IPS DF 19.7 (cell line): ENCODE data around the gene NOSTRIN.
"Not testable (repeated sequence)": the region's sequence is repeated elsewhere in the genome, so short reads cannot be mapped to it uniquely, and the experiment has no call there.

ENCODE experiments used
- DNase-seq: peaks from one replicate; pipeline ENCODE4 v3.0.0-alpha.2; 2013; ENCODE audit warnings: low read depth, low spot score

Gene NOSTRIN, protein sequence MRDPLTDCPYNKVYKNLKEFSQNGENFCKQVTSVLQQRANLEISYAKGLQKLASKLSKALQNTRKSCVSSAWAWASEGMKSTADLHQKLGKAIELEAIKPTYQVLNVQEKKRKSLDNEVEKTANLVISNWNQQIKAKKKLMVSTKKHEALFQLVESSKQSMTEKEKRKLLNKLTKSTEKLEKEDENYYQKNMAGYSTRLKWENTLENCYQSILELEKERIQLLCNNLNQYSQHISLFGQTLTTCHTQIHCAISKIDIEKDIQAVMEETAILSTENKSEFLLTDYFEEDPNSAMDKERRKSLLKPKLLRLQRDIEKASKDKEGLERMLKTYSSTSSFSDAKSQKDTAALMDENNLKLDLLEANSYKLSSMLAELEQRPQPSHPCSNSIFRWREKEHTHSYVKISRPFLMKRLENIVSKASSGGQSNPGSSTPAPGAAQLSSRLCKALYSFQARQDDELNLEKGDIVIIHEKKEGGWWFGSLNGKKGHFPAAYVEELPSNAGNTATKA

GRCh38 chr2:168801961-168802858, at the start of gene NOSTRIN:
Gene NOSTRIN (plus strand): TSS chr2:168802637. CDS start chr2:168802647, 10 bp downstream.
- DNase-seq, result no peak

- DNase-seq, result no peak
Measured at GRCh38 chr2:168753765-168754329, 48.6 kb upstream of the NOSTRIN start.

- DNase-seq, result no peak
Measured at GRCh38 chr2:168757223-168757622, 45.2 kb upstream of the NOSTRIN start.

DNA sequence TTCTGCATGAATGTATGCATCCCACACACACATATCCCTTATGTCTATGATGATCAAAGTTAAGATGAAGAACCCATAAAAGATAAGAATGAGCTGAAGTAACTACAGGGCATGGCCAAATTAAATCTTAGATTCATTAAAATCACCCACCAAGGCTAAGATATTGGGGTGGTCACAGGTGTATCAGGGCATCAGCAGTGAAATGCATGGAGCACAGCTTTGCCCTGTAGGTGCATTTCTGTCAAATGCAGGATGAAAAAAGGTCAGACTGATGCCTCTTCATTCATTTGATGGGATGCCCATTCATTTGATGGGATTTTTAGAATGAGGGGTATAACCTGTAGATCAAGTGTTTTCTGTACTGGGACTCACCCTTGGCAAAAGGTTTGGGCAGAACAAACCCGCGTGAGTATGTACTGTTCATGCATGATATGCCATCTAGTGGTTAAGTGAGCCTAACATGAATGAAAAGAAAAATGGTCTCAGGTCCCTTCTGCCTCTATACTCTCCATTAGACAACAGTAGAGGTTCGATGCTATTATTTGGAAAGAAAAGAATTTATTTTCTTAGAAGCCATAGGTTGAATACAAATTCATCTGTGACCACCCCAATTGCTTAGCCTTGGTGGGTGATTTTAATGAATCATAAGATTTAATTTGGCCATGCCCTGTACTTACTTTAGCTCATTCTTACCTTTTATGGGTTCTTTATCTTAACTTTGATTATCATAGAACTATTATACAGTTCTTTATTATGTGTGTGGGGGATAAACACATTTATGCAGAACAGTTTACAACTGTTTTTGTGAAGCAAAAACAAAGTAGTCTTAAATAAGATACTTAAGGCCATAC, 43.2 kb upstream of the NOSTRIN start:
- DNase-seq, result no peak

- DNase-seq, result no peak
Measured at GRCh38 chr2:168765401-168765800, 37.0 kb upstream of the NOSTRIN start.

DNA sequence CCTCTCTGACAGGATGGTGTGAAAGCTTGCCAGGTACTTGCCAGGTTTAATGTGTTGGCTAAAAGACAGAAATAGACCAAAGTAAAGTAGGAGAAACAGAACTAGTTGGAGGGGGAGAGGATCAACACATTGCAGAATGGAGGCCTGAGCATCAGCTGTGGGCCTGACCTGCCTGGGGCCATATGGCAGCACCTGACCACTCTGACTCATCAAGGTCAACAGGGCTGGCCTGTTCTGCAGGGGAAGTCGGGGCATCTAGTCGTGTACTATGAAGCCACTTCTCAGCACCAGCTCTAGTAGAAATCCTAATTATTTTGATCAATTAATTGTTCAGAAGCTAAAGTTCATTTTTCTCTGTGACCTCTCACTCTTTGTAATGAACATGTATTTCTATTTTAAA, 35.8 kb upstream of the NOSTRIN start:
- DNase-seq, result no peak

GRCh38 chr2:168767258-168767657, 35.2 kb upstream of the NOSTRIN start:
- no peak for DNase-seq

GRCh38 chr2:168768357-168768756, 34.1 kb upstream of the NOSTRIN start:
- not testable (repeated sequence) for DNase-seq

- DNase-seq, result no peak
Measured at GRCh38 chr2:168770796-168771195, 31.6 kb upstream of the NOSTRIN start.

DNA sequence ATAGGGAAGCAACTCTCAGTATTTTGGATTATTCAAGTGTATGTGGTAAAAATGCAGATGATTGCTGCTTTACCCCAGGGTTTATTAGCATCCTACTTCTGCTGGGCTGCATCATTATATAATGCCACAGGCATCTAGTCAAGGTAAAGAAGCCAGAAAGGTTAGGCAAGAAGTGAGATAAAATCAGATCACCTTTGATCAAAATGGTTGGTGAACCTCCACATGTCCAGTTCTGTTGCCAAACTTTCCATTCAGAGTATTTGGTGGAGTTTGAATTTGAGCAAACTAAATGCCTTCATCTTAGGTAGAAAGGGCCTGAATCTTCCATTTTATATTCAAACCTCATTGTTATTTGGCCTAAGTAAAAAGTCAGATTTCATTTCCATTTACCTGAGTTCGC, 29.7 kb upstream of the NOSTRIN start:
- no peak for DNase-seq

- no peak for DNase-seq
Measured at GRCh38 chr2:168773128-168773527, 29.3 kb upstream of the NOSTRIN start.

GRCh38 chr2:168773719-168774521, 28.5 kb upstream of the NOSTRIN start:
- DNase-seq, result no peak

DNA sequence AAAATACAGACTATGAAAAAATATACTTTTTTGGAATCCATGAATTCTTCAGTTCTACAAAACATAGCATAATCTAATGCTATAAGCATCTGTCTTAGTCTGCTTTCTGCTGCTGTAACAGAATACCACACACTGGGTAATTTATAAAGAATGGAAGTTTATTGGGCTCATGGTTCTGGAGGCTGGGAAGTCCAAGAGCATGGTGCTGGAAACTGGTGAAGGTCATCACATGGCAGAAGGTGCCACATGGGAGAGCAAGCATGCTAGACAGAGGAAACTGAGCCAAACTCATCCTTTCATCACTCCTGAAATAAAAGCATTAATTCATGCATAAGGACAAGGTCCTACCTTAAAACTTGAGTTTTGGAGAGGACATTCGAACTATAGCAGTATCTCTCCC, 26.6 kb upstream of the NOSTRIN start:
- no peak for DNase-seq

DNA sequence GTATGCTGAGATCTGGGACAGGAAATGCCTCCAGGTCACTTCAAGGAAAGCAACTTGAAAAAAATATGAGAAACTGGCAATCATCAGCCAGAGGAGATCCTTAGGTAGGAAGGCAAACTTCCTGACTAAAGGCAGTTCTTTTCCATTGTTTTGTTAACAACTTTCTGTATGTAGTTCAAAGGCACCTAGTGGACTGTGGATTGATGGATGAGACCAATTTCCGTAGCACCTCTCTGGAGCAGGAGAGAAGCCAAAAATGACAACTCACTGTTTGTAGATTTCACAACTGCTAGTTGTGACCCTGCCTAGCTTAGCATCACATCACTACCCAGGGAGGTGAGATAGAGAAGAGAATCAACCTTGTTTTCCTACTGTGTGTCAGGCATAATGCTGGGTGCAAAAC, 21.8 kb upstream of the NOSTRIN start:
- DNase-seq, result no peak

DNA sequence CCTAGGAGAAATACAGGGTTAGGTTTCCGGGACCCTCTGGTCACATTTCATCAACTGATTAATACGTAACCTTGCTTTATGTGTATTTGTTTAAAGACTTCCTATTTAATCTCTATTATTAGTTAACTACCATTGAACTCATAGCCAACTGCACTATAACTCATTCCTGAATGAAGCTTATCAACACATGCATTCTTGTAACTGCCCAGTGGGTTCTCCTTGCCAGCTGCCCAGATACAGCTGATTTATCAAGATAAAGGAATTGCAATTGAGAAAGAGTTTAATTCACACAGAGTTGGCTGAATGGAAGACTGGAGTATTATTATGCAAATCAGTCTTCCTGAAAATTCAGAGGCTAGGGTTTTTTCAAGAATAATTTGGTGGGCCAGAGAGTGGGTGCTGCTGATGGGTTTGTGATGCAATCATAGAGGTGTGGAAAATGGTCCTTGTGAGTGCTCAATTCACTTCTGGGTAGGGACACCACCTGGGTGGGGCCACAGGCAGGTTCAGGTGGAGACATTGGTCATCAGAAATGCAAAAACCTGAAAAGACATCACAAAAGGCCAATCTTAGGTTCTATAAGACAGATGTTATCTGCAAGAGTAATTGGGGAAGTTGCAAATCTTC, 21.1 kb upstream of the NOSTRIN start:
- no peak for DNase-seq

GRCh38 chr2:168782271-168782670, 20.2 kb upstream of the NOSTRIN start:
- no peak for DNase-seq

DNA sequence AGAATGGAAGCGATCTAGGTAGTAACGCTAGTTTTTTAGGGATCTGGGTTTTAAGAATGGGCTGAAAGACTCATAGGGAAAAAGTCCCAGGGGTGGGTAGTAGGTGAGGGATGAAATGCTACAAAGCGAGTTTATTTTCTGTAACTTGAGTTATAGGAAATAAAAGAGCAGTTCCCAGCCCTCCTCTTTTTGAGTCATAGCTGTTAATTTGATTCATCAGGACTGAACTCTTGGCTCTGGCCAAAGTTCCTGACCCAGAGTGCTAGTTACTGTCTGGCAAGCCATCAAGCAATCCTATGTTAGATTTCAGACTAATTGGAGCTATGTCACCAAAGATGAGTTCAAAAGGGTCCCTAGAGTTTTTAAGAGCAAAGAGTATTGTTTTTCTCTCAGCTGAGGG, 17.4 kb upstream of the NOSTRIN start:
- DNase-seq, result no peak

GRCh38 chr2:168787098-168787781, 15.2 kb upstream of the NOSTRIN start:
- DNase-seq, result no peak

- DNase-seq, result no peak
Measured at GRCh38 chr2:168787782-168788376, 14.6 kb upstream of the NOSTRIN start.
